C4-2B (cell line): ENCODE data around the gene ANKRD44.

Experiments used
- CTCF ChIP-seq: fragments of 450-650 bp; conservative IDR thresholded peaks from 2 replicates; pipeline ENCODE4 v1.5.1; 2017; ENCODE audit warnings: mild to moderate bottlenecking
- ZFX ChIP-seq: fragments of 450-650 bp; IDR thresholded peaks from 2 replicates; pipeline ENCODE4 v1.6.1; 2017

DNA sequence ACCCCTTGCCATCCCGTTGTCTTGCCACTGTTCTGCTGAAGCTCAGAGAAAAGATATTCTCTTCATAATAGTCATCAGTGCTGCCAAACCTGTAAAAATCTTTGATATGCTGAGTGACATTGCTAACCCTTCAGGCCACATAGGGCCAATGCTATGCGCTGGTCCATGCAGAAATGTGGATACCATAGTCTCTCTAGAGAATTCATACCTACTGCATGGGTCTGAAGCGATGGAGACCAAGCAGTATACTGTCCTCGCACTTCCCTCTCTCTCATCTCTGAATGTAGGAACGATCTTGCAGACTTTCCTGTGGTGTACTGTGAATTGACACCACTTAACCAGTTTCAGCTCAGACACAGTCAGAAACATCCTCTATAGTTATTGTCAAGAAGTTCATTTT, 17.9 kb upstream of the ANKRD44 start:
- TF ChIP-seq CTCF, result no peak
- TF ChIP-seq ZFX, result no peak
